Measurements from ENCODE around the gene RAD51B.
"Not testable (repeated sequence)": the region's sequence is repeated elsewhere in the genome, so short reads cannot be mapped to it uniquely, and the experiment has no call there.

The RAD51B gene

GRCh38 chr14:68241862-68242487 is 422.4 kb downstream of the RAD51B start:
- DNase-seq: no peak

GRCh38 chr14:68243450-68244010 is 424.0 kb downstream of the RAD51B start:
- no peak for DNase-seq

DNA sequence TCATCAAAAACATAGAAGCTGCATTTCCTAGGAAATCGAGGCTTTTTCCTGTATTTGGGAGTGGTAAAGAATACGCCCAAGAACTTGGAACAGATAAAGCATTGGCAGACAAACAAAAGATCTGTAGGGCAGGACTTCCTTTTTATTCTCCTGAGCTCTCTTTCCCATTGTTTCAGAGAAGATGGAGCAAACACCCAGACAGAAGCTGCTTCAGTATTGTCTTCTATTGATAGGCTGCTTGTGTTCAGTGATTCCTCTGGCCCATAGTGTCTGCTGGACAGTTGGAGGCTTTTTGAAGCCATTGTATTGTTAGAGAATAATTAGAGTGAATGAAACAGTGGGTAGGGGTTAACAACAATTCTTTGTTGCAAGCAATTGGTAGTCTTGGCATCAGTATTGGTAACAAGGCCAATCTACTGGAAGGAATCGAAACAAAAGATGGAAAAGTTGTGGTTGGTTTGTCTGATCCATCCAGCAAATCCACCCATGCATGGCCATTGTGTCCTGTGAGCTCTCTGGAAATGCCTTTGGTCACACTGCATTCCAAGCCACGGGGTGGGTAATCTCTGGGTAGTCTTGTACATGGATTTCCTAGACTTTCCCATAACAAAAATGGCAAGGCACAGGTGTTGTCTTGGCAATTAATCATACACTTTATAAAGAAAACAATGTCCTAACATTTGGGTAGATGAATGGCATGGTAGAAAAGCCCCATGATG is 424.8 kb downstream of the RAD51B start:
- DNase-seq: no peak

DNA sequence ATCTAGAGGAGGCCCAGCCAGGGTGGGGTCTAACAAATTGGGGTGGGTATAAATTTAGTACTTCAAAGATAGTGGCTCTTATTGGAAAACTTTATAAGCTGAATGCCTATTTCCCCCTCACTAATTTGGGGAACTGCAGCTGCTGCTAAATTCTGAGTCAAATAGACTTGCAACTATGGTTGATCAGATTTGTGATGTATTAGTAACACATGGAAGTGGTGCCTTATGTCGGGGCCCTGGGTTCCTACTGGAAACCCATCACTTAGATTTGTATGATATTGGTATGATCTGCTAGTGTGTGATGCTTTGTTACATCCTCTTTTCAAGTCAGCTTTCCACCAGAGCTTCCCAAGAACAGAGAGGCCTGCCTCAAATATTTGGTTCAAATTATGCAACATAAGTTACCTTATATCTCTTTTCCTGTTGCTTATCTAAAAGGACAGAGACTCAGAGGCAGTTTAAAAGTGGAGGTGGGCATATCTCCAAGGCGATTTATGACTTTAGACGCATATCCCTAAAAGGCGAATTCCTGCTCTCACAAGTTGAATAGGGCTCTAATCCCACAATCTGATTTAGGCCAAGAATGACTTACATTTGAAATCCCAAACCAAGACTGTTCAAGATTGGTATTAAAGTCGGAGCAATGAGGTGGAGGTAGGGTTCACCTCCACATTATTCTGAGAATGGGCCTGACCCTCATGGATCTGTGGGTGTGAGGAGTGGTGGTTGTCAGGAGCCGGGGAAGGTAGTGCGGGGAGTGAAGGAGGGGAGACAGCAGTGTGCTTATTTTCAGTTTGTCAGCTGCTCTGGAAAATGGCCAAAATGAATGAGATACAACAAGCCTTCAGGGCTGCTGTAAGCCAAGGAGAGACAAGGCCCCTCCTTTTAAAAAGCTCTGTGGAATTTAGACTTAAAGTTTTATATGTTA is 425.8 kb downstream of the RAD51B start:
- DNase-seq: no peak

- no peak for DNase-seq
Measured at GRCh38 chr14:68246074-68246785, 426.7 kb downstream of the RAD51B start.

DNA sequence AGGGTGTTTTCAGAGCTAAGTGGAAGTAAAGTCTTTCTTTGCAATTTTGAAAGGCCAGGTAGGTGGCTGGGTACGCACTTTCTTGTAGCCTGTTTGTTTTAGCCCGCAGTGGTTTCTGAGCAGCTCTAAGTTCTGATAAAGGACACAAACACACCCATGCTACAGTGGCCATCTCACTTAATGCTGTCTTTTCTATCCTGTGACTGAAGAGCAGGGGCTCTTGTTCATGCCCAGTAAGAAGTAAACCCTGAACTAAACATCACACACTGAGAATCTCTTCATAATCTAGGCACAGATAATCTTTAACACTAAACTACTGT is 427.2 kb downstream of the RAD51B start:
- no peak for DNase-seq

DNA sequence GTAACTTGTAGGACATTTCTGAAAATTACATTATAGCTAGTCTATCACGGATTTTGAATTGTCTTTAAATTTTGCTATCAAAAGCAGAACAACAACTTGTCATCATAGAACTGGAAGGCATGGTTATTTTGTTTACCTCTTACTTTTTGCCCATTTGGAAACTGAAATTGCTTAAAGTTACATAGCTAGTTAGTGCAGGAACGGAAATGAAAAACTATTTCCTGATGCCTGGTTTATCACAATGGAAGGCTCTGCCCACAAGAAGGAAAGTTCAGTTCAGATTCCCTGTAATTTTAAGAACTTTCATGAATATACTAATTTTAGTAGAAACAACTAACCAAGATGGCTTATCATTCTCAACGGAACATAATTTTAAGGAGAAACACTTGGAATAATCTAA is 427.7 kb downstream of the RAD51B start:
- no peak for DNase-seq

GRCh38 chr14:68247676-68248268 is 428.2 kb downstream of the RAD51B start:
- DNase-seq: no peak

DNA sequence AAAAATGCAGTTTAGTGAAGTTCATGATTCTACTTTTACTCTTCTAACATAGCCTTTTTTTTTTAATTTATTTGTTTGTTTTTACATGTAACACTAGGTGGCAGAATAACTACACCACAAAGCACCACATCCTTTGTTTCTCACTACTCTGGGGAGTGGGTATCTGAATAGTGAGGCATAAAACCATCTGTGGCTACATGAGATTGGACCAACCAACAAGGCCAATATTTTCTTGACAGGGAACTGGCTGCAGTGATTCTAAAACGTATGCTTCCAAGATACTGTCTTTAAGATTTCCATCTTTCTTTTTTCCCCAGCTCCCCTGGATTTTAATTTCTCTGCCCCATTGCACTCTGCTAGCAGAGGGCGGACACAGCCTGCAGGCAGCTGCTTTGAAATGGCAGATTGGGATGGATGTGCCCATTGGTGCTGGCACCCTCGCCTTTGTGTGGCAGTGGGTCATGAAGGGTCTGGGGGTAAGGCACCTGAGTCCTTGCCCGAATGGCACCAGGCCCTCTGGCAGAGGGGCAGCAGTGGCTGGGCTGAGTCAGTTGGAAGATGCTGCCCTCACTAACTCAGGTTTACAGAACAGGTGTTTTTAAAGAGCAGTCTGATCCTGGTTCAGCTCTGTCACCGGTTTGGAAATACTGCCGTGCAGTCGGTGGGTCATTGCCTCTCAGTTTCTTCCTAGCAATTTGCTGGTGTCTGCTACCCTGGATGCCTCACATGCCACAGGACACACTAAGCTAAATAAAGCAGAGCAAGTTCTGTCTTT is 429.1 kb downstream of the RAD51B start:
- DNase-seq: no peak

DNA sequence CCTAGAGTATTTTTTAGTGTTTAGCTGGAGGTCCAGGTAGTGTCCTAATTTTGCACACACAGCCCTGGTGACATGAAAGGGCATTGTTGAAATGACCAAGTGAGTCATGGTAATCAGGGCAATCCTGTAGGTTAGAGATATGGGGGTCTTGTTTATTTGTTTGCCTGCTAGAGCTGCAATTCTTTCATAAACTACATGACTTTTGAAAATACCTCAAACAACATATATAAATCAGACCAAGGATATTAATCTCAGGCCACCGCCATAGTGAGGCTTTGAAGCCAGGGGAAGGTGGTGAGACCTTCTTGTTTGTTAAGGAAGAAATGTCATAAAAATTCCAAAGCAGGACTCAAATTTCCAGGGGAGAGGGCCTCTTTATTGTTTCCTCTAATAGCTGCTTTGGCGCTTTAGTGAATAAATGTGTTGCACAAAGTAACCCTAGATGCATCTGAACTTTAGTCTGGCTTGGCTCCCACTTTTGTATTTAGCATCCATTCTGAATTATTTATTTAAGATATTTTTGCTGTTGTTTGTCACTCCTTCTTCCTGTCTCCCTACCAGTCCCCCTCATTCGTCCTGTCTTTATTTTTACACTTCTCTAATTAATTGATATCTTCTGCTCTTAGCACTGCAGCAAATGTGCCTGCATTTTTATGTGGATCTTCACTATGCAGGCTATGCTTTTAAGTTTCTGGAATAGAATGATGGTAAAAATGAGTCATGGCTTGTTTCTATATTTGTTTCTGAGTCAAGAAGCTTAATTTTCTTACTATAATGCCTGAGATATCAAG is 430.3 kb downstream of the RAD51B start:
- no peak for DNase-seq

GRCh38 chr14:68250927-68251768 is 431.6 kb downstream of the RAD51B start:
- no peak for DNase-seq

- no peak for DNase-seq
Measured at GRCh38 chr14:68251769-68252100, 432.2 kb downstream of the RAD51B start.

GRCh38 chr14:68253160-68253780 is 433.7 kb downstream of the RAD51B start:
- DNase-seq: no peak

- DNase-seq: no peak
Measured at GRCh38 chr14:68253878-68254528, 434.4 kb downstream of the RAD51B start.

GRCh38 chr14:68254669-68255527 is 435.3 kb downstream of the RAD51B start:
- DNase-seq: no peak

DNA sequence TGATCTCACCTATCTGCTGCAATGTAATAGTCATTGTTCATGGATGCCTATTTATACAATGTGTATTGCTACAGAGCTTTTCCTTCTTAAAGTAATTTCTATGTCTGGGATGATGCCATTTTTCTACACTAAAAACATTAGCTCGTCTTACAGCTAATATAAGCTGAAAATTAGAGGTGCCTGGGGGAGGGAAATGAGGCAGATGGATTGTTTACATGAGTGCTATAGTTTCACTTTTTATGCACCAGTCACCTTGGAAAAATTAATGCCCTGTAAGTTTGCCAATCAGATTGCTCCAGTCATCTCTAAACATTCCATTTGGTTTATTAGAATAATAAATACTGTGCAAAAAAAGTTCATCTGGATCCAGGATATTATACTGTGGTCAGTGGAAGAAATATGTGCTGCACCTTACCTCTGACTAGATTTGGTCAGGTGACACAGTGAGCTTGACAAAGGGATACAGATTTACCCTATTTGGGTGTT is 436.2 kb downstream of the RAD51B start:
- DNase-seq: no peak

GRCh38 chr14:68257969-68258368 is 438.4 kb downstream of the RAD51B start:
- no peak for DNase-seq

- DNase-seq: not testable (repeated sequence)
Measured at GRCh38 chr14:68258995-68259394, 439.4 kb downstream of the RAD51B start.

Data from stimulated activated CD4-positive, alpha-beta T cell treated with anti-CD3 and anti-CD28 coated beads, Interleukin-4, amount 100 ng/mL, for 1 hour (primary cell).